GM12878 (cell line): ENCODE measurements around the gene LYVE1. TPM values are rescaled to one million over a fixed set of nuclear protein-coding genes. Genes with fewer than 3 reads are reported as not detected.

Experiments used
- ATAC-seq: fragments of 200-7000 bp; cut with Tn5 transposase; 3 replicates; pipeline ENCODE4 v1.9.1; 2020; ENCODE audit warnings: mild to moderate bottlenecking, moderate library complexity
- BruUV-seq: library from RNA; stranded (reverse); fragments of 400-500 nt; replicated peaks from 2 replicates; lab custom pipeline; 2021; lab: Mats Ljungman, UMichigan
- CTCF ChIA-PET: fragments of 300-600 bp; sonication (Branson Sonifier 250); formaldehyde crosslinking; extraction: SDS; loops from one replicate; lab custom pipeline; 2021; ENCODE audit warnings: inconsistent platforms; lab: Yijun Ruan, JAX
- POLR2A ChIA-PET: fragments of 350-600 bp; formaldehyde crosslinking; extraction: SDS; loops from one replicate; lab custom pipeline; 2021; ENCODE audit warnings: inconsistent platforms; lab: Charles Lee
- RAD21 ChIA-PET: fragments of 300-600 bp; sonication (Branson Sonifier 250); formaldehyde crosslinking; loops from one replicate; lab custom pipeline; 2023; ENCODE audit warnings: antibody characterized with exemption; ENCODE audit not compliant: unreplicated experiment; lab: Charles Lee
- SMC1A ChIA-PET: fragments of 300-600 bp; sonication (Branson Sonifier 250); formaldehyde crosslinking; loops from one replicate; lab custom pipeline; 2023; ENCODE audit not compliant: unreplicated experiment, uncharacterized antibody; lab: Charles Lee
- DNase-seq: peaks from one replicate; pipeline ENCODE4 v3.0.0-alpha.2; 2011; ENCODE audit warnings: low read depth, low spot score
- FAIRE-seq: peaks from 3 replicates; lab custom pipeline; 2011; peaks lifted over from hg19 to GRCh38; lab: Jason Lieb, UNC
- H2AFZ ChIP-seq: 2 replicates; pipeline ENCODE4 v1.6.0; 2011; ENCODE audit warnings: low read depth, low read length, control low read depth; ENCODE audit not compliant: control insufficient read depth
- H3K27ac ChIP-seq: 2 replicates; pipeline ENCODE4 v1.5.1; 2011; ENCODE audit warnings: control low read depth; ENCODE audit not compliant: control insufficient read depth, insufficient read depth
- H3K27me3 ChIP-seq, 2 experiments: replicated peaks in 1 of 2; 2 replicates each; pipeline versions ENCODE4 v1.6.0 to v1.6.1; 2011; ENCODE audit warnings: low read length in 1 of 2; ENCODE audit not compliant: control insufficient read depth in 2 of 2, insufficient read depth in 2 of 2
- H3K36me3 ChIP-seq, 2 experiments: 2 replicates each; pipeline ENCODE4 v1.5.1; 2011; ENCODE audit warnings: low read length in 1 of 2; ENCODE audit not compliant: control insufficient read depth in 2 of 2, insufficient read depth in 2 of 2
- H3K4me1 ChIP-seq: 2 replicates; pipeline ENCODE4 v1.6.1; 2011; ENCODE audit warnings: mild to moderate bottlenecking, low read length, moderate library complexity, mixed read lengths; ENCODE audit not compliant: control insufficient read depth, insufficient read depth
- H3K4me2 ChIP-seq: 2 replicates; pipeline ENCODE4 v1.6.0; 2011; ENCODE audit warnings: control low read depth; ENCODE audit not compliant: control insufficient read depth, insufficient read depth
- H3K4me3 ChIP-seq: fragments of 200-600 bp; sonication (generic); 2 replicates; pipeline ENCODE4 v1.5.1; 2016
- H3K79me2 ChIP-seq: 2 replicates; pipeline ENCODE4 v1.6.0; 2011; ENCODE audit warnings: low read length; ENCODE audit not compliant: control insufficient read depth, insufficient read depth
- H3K9ac ChIP-seq: 2 replicates; pipeline ENCODE4 v1.8.0; 2011; ENCODE audit warnings: low read length, control low read depth, mixed read lengths; ENCODE audit not compliant: control insufficient read depth, insufficient read depth
- H3K9me3 ChIP-seq: replicated peaks from 3 replicates; pipeline ENCODE4 v1.5.1; 2011; ENCODE audit warnings: mild to moderate bottlenecking, low read length; ENCODE audit not compliant: control insufficient read depth, insufficient read depth
- H4K20me1 ChIP-seq: 2 replicates; pipeline ENCODE4 v1.6.0; 2011; ENCODE audit not compliant: control insufficient read depth, insufficient read depth
- ATF2 ChIP-seq: IDR thresholded peaks from 2 replicates; pipeline ENCODE4 v1.6.1; 2012; ENCODE audit warnings: low read length, inconsistent platforms
- CEBPZ ChIP-seq: fragments of 150-350 bp; IDR thresholded peaks from 2 replicates; pipeline ENCODE4 v1.6.1; 2016; ENCODE audit warnings: low read depth, low read length
- EP300 ChIP-seq, 2 experiments: fragments of 150-350 bp in 1 of 2; IDR thresholded peaks; 2 replicates each; pipeline ENCODE4 v1.6.1; 2011 to 2012; ENCODE audit warnings: low read depth in 2 of 2, low read length in 2 of 2, borderline replicate concordance in 1 of 2, improper control_type of control experiment in 1 of 2, inconsistent platforms in 1 of 2; ENCODE audit not compliant: control insufficient read depth in 1 of 2
- EZH2 ChIP-seq: IDR thresholded peaks from 2 replicates; pipeline ENCODE4 v1.6.1; 2012; ENCODE audit warnings: low read depth, mild to moderate bottlenecking, control low read depth, inconsistent platforms, low read length, borderline replicate concordance; ENCODE audit not compliant: control insufficient read depth
- FOXM1 ChIP-seq: IDR thresholded peaks from 2 replicates; pipeline ENCODE4 v1.6.1; 2012; ENCODE audit warnings: low read depth, mild to moderate bottlenecking, inconsistent platforms, low read length, moderate library complexity
- GATAD2B ChIP-seq: fragments of 450-650 bp; conservative IDR thresholded peaks from 2 replicates; pipeline ENCODE4 v1.6.1; 2017; ENCODE audit warnings: low read depth, mild to moderate bottlenecking, moderate library complexity
- MEF2A ChIP-seq: IDR thresholded peaks from 2 replicates; pipeline ENCODE4 v1.6.1; 2011; ENCODE audit warnings: low read depth, mild to moderate bottlenecking, low read length, moderate library complexity; ENCODE audit not compliant: insufficient read depth
- NFXL1 ChIP-seq: fragments of 450-650 bp; IDR thresholded peaks from 2 replicates; pipeline ENCODE4 v1.6.1; 2017; ENCODE audit warnings: antibody characterized with exemption, mild to moderate bottlenecking, borderline replicate concordance
- POU2F2 ChIP-seq: IDR thresholded peaks from 3 replicates; pipeline ENCODE4 v1.6.1; 2011; ENCODE audit warnings: low read depth, mild to moderate bottlenecking, low read length, borderline replicate concordance
- RELB ChIP-seq: fragments of 450-650 bp; IDR thresholded peaks from 2 replicates; pipeline ENCODE4 v1.6.1; 2017; ENCODE audit warnings: low read depth, mild to moderate bottlenecking, moderate library complexity
- SUPT20H ChIP-seq: IDR thresholded peaks from 2 replicates; pipeline ENCODE4 v1.6.1; 2011; ENCODE audit warnings: low read depth, mild to moderate bottlenecking, low read length, moderate library complexity, borderline replicate concordance; ENCODE audit not compliant: control insufficient read depth
- WGBS: methylation state at CpG from one replicate; pipeline ENCODE4 v1.1.6; 2016; ENCODE audit warnings: low lambda C conversion rate; ENCODE audit not compliant: insufficient replicate concordance, insufficient coverage; ENCODE audit errors: missing lambda C conversion rate; 5-methylcytosine and 5-hydroxymethylcytosine counted together
- in situ Hi-C: fragments of 300-500 bp; cut with MboI; formaldehyde crosslinking; loops from 9 replicates; pipeline ENCODE4 v1.14.3; 2018; ENCODE audit warnings: mixed read lengths
- intact Hi-C: fragments of 100-400 bp; cut with micrococcal nuclease; formaldehyde crosslinking; loops from one replicate; pipeline ENCODE4 v1.14.2; 2022; ENCODE audit not compliant: unreplicated experiment
- polyA plus RNA-seq, 11 experiments: library from polyadenylated mRNA; depleted of rRNA in 4 of 11; unstranded in 6 of 11; stranded (reverse) in 5 of 11; fragments of >200 nt; fragmentation: Nextera tagmentation in 4 of 11; fragmentation: Illumina TruSeq in 1 of 11; extraction: Ambion mirVana in 4 of 11; extraction: Trizol in 1 of 11; gene quantifications; 1 replicate in 1 of 11; 2 replicates in 10 of 11; pipeline versions ENCODE4 v1.2.1 to v1.2.3, GENCODE V29; 2011 to 2016; ENCODE audit warnings: inconsistent platforms in 2 of 11, missing spikeins in 2 of 11, low read depth in 1 of 11
- total RNA-seq, 4 experiments: library from RNA; depleted of rRNA in 3 of 4; stranded (reverse); fragments of >200 nt in 3 of 4; fragmentation: Illumina TruSeq in 1 of 4; extraction: Trizol in 1 of 4; gene quantifications; 2 replicates each; pipeline versions ENCODE4 v1.2.1 to v1.2.3, GENCODE V29; 2013 to 2021
- TF ChIP-seq, protein P1 (sequence below): fragments of 450-650 bp; IDR thresholded peaks from 2 replicates; pipeline ENCODE4 v1.6.1; 2017; ENCODE audit warnings: mild to moderate bottlenecking, low read depth, inconsistent platforms; ENCODE audit not compliant: poor library complexity, severe bottlenecking
- TF ChIP-seq, protein P2 (sequence below): IDR thresholded peaks from 2 replicates; pipeline ENCODE4 v1.6.1; 2011; ENCODE audit warnings: borderline replicate concordance, low read depth, mild to moderate bottlenecking, moderate library complexity, mixed read lengths, low read length; ENCODE audit not compliant: insufficient read depth; ENCODE audit errors: extremely low read length

LYVE1 gene
- total and polyA plus RNA-seq, 10 of the 15 experiments (the other 5 are each of a cell fraction or from before 2014, with no cell fraction given) = 0.15 TPM; not detected in 9

DNA sequence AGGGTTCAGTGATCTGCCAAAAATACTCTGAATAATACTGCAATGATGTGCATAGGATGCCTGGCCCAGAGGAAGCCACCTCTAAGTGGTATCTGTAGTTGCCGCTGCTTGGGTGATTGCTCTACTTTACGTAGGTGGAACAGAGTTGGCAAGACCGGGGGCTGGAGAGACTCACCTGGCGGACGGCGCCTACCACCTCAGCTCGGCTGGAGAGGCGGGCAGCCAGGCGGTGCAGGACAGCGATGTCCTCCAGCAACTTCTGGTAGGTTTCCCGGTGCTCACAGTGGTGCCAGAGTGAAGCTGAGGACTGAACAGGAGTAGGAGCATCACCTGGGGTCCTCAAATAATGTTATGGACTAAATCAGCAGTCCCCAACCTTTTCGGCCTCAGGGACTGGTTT lies 34.5 kb upstream of the LYVE1 start:
- Histone ChIP-seq H3K79me2 (no peaks in the 10 kb centered on the region), H3K9ac (no peak overlapping the region), H3K4me2 (no peak overlapping the region), H3K36me3 (no peaks in the 10 kb centered on the region), H2AFZ (no peak overlapping the region), H3K27ac (no peak overlapping the region), H3K27me3 (peaks cover 0 to 3% of the 10 kb centered on the region in 2 experiments; a peak in 2 of 4 replicates), H3K4me3 (no peak overlapping the region), H3K4me1 (peaks cover 11% of the 10 kb centered on the region), H4K20me1 (no peaks in the 10 kb centered on the region), H3K9me3 (no peaks in the 10 kb centered on the region)
- in situ Hi-C loops (no loop called here), intact Hi-C loops (no loop called here)
- CTCF ChIA-PET = no interaction called here
- BruUV-seq = no TSS peak
- POLR2A ChIA-PET = no interaction called here
- no peak for ATAC-seq
- no peak for DNase-seq
- SMC1A ChIA-PET = no interaction called here
- FAIRE-seq = no peak
- 86% methylated on average over 12 of the region's 12 CpGs for WGBS
- RAD21 ChIA-PET = no interaction called here
- no peak for TF ChIP-seq EP300 (IDR thresholded peaks at IDR 0.05; ENCODE audit: borderline replicate concordance in 1 of 2, control insufficient read depth in 1 of 2, low read depth in 2 of 2, low read length in 2 of 2)
- no peak for TF ChIP-seq NFXL1
- TF ChIP-seq GATAD2B = no peak
- TF ChIP-seq, protein P1, sequence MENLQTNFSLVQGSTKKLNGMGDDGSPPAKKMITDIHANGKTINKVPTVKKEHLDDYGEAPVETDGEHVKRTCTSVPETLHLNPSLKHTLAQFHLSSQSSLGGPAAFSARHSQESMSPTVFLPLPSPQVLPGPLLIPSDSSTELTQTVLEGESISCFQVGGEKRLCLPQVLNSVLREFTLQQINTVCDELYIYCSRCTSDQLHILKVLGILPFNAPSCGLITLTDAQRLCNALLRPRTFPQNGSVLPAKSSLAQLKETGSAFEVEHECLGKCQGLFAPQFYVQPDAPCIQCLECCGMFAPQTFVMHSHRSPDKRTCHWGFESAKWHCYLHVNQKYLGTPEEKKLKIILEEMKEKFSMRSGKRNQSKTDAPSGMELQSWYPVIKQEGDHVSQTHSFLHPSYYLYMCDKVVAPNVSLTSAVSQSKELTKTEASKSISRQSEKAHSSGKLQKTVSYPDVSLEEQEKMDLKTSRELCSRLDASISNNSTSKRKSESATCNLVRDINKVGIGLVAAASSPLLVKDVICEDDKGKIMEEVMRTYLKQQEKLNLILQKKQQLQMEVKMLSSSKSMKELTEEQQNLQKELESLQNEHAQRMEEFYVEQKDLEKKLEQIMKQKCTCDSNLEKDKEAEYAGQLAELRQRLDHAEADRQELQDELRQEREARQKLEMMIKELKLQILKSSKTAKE = no peak
- TF ChIP-seq CEBPZ = no peak
- TF ChIP-seq RELB = no peak
- no peak for TF ChIP-seq EZH2
- TF ChIP-seq MEF2A = no peak
- TF ChIP-seq ATF2 = no peak
- TF ChIP-seq SUPT20H = no peak
- TF ChIP-seq POU2F2 = no peak
- TF ChIP-seq FOXM1 = no peak
- TF ChIP-seq, protein P2, sequence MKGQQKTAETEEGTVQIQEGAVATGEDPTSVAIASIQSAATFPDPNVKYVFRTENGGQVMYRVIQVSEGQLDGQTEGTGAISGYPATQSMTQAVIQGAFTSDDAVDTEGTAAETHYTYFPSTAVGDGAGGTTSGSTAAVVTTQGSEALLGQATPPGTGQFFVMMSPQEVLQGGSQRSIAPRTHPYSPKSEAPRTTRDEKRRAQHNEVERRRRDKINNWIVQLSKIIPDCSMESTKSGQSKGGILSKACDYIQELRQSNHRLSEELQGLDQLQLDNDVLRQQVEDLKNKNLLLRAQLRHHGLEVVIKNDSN = no peak
